ENCODE measurements around the gene PAX3. TPM values are rescaled to one million over a fixed set of nuclear protein-coding genes. Genes with fewer than 3 reads are reported as not detected.

The PAX3 gene
- total RNA-seq, 2 experiments from 2014 or later: not detected

DNA sequence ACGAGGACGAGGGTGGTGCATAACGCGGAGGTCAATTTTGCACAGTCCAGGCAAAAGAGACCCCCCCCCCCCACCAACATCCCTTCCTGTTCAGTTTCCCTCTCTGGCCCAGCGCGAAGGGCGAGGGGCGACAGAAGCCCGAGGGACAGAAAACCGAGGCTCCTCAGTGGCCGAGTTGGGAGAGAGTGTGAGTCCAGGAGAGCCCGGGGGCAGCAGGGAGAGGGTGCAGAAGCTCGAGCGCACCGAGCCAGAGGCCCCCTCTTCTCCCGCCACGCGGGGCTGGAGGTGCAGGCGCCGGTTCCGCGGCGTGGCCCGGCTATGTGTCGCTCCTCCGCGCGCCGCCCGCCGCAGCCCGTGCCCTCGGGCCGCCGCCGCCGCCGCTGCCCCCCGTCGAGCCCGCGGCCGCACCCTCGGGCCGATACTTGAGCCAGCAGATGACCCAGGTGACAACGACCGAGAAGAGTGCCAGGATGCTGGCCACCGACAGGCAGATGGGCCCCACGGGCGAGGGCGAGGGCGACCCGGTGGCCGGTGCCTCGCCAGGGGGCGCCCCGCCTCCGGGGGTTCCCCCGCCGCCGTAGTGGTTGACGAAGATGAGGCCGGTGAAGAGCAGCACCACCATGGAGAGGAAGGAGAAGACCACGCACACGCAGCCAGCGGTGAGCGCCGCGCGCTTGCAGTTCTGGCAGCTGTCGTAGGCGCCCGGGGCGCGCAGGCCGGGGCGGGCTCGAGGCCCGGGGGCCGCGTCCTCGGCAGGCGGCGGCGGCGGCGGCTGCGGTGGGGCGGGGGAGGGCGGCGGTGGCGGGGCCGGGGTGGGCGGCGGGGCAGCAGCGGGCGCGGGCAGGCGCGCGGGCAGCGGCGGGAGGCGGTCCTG lies 20.2 kb upstream of the PAX3 start:
- DNase-seq: no peak
- Mint-ChIP-seq H3K36me3 (ENCODE audit: low read depth) (no peaks in the 10 kb centered on the region), H3K27ac (no peak overlapping the region), H3K4me1 (peaks cover 19% of the 10 kb centered on the region), H3K4me3 (peak overlapping the region; percentile 76), H3K27me3 (peaks cover 61% of the 10 kb centered on the region), H3K9me3 (no peaks in the 10 kb centered on the region)
- CTCF ChIA-PET: interaction anchor here (0.6 to 1.5 kb wide), 10 partner anchors 19 to 372 kb away, joined by 3 to 5 read pairs (median 4); no protein-coding TSS in a partner anchor
- POLR2A ChIA-PET: no interaction called here

DNA sequence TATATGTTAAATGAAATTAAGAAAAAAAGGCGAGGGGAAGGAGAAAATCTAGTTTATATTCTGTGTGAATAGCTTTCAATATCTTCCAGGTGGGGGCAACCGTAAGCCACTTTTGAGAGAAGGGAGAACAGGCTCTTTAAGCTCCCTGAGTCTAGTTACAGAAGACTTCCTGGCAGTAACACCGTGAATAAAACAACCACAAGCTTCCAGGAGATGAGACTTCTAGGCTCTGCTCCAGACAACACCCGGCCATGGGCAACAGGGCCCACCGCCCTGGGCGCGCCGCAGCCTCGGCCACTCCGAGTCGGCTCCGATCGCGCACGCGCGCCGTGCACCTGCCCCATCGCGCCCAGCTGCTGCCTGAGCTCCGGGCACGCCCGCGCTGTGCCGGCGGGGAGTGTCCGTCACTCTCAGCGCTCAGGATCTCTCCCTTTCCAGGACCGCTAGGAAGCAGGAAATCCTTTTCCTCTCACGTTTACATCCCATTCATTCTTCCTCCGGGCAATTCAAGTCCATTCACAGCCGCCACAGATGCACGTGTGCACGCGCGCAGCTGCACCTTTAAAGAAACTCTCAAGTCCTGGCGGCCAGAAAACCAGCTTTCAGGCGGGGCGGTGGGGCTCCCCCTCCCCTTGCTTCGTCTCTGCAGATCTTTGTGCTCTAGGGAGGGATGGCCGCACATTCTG lies 19.4 kb upstream of the PAX3 start:
- Mint-ChIP-seq H3K4me1 (peaks cover 19% of the 10 kb centered on the region), H3K9me3 (no peaks in the 10 kb centered on the region), H3K36me3 (ENCODE audit: low read depth) (no peaks in the 10 kb centered on the region), H3K4me3 (peak overlapping the region; percentile 76), H3K27ac (no peak overlapping the region), H3K27me3 (peaks cover 69% of the 10 kb centered on the region)
- ChIA-PET POLR2A (no interaction called here), CTCF (interaction anchor here (0.5 to 1.5 kb wide), 16 partner anchors 10 to 1804 kb away, joined by 3 to 5 read pairs (median 3); no protein-coding TSS in a partner anchor)
- DNase-seq: no peak

DNA sequence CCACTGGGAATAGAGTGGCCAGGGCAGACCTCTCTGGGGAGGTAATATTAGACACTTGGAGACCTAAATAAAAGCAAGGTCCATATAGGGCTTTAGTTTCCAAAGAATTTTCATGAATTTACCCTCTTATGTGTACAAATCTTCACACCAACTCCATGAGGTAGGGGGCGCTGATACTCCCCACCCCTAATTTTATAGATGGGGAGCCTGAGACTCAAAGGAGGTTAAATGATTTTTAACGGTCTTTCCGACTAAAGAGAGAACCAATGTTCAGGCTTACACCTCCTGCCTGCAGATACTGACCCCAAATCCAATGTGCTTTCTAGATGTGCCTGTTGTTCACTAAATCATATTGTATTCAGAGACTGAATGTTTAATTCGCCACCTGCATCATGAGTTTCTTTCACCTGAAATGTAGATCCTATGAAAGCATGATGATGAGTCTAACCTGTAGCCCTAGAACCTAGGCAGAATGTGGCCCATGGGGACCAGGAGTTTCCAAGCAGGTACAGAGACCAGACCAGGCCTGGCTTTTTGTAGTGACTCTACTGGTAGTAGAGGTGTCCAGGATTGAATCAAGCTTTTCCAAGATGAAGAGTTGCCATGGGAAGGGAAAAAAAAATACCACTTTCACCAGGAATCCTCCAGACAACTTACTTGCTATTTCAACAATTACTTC lies 16.8 kb upstream of the PAX3 start:
- Mint-ChIP-seq H3K27ac (no peak overlapping the region), H3K4me1 (peaks cover 11% of the 10 kb centered on the region), H3K9me3 (no peaks in the 10 kb centered on the region), H3K36me3 (ENCODE audit: low read depth) (no peaks in the 10 kb centered on the region), H3K27me3 (peaks cover 78% of the 10 kb centered on the region), H3K4me3 (no peak overlapping the region)
- ChIA-PET POLR2A (no interaction called here), CTCF (no interaction called here)
- no peak for DNase-seq

DNA sequence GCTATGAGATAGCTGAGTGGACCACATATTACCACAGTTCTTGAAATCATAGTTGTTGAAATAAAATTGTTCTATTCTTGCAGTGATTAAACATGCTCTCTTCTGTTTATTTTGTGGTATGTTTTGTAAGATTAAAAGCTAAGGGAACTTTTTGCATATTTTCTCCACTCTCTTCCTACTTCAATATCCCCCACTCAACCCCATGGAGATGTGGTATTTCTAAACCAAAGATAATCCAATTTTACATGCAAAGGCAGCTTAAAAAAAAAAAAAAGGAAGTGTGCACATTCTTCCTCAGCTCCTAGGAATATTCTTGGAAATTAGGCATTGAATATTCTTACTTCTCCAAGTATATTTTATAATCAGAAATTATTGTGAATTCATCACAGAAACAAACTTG lies 15.0 kb upstream of the PAX3 start:
- Mint-ChIP-seq H3K9me3 (no peaks in the 10 kb centered on the region), H3K4me3 (no peak overlapping the region), H3K4me1 (peaks cover 8% of the 10 kb centered on the region), H3K36me3 (ENCODE audit: low read depth) (no peaks in the 10 kb centered on the region), H3K27ac (no peak overlapping the region), H3K27me3 (peaks cover 91% of the 10 kb centered on the region)
- POLR2A ChIA-PET: no interaction called here
- CTCF ChIA-PET: no interaction called here
- no peak for DNase-seq

DNA sequence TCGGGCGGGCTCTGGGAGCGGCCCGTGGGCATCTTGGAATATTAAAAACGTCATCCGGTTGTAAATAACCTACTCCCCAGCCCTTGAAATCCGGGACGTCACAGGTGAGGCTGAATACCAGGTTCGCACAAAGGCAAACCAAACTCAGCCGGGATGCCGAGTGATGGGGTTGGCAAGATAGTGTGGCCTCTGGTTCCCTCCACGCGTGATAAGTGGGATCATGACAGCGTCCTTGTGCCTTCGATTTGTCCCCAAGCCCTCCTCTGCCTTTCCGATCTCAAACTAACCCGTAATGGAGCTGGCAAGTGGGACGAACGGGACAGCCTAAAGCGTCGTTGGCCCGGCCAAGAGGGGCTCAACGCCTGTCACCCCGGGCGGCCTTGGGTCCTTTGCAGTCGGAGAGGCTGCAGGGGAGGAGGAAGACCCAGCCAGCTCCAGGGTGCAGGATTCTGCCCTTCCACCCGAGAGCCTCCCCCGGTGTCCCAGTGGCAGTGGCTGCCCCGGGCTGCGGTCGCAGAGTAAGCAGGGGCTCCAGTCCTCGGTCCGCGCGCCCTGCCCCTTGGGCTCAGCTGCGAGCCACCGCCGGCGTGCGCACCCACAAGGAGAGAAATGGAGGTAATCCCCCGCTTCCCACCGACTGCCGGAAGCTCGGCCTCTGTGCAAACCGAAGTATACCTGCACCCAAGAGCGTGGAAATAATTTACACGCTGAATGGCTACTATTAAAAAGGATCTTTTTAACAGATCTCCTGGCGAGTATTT lies 13.4 kb upstream of the PAX3 start:
- Mint-ChIP-seq H3K4me3 (peak overlapping the region; percentile 33), H3K36me3 (ENCODE audit: low read depth) (peaks cover 3% of the 10 kb centered on the region), H3K27me3 (peaks cover 95% of the 10 kb centered on the region), H3K4me1 (peaks cover 3% of the 10 kb centered on the region), H3K9me3 (no peaks in the 10 kb centered on the region), H3K27ac (peak overlapping the region; percentile 48)
- no peak for DNase-seq
- ChIA-PET CTCF (no interaction called here), POLR2A (no interaction called here)

DNA sequence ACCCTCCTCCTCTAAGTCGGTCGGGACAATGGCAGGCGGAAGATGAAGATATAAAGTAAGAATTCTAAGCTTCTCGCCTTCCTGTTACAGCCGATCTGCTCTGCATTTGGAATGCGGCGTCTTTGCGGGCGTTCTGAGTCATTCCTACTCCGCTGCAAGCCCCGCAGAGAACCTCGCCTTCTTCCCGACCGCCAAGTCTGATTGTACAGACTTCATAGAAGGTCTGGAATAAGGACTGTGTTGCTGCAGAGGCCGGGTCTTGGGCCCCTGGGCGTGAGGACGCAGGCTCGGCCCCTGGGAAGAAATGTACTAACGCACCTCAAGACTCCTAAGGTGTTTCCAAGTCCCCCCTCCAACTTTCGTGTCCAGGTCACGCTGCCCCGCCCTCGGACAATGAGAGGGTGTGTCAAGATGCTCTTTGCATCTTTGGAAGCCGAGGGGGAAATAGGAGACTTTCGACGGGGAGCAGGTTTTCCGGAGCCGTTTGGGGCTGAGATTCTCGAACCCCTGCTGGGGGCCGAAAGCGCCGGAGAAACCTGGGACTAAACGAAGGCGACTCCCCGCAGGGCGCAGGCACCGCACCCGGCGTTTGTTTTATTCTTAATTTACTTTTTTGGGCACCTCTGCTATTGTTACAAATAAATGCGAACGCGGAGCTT lies 12.7 kb upstream of the PAX3 start:
- H3K27ac Mint-ChIP-seq: peak overlapping the region; percentile 48
- POLR2A ChIA-PET: no interaction called here

DNA sequence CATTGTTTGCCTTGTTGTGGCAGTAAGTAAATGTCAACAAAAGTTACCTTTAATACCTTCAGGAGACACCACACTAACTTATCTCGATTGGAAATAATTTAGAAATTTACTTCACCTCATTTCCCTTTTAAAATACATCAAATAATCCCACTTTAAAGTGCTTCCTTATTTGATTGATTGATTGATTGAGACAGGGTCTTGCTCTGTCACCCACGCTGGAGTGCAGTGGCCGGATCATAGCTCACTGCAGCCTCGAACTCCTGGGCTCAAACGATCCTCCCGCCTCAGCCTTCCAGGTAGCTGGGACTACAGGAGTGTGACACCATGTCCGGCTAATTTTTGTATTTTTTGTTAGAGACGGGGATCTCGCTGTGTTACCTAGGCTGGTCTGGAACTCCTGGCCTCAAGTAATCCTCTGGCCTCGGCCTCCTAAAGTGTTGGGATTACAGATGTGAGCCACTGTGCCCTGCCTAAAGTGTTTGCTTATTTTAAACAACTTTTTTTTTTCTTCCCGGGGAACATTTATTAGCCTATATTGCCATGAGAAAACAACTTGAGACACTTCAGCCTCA lies 12.0 kb upstream of the PAX3 start:
- Mint-ChIP-seq H3K36me3 (ENCODE audit: low read depth) (peaks cover 3% of the 10 kb centered on the region), H3K4me3 (peak overlapping the region; percentile 13), H3K4me1 (peaks cover 7% of the 10 kb centered on the region), H3K27me3 (peaks cover 97% of the 10 kb centered on the region), H3K27ac (peak overlapping the region; percentile 57), H3K9me3 (no peaks in the 10 kb centered on the region)
- ChIA-PET CTCF (no interaction called here), POLR2A (no interaction called here)
- no peak for DNase-seq

More for the DNA sequence above, 12.7 kb upstream of the PAX3 start:
- DNase-seq: no peak
- H3K4me3 Mint-ChIP-seq: no peak overlapping the region
- CTCF ChIA-PET: no interaction called here
- peaks cover 96% of the 10 kb centered on the region for H3K27me3 Mint-ChIP-seq
- H3K36me3 Mint-ChIP-seq (ENCODE audit: low read depth): peaks cover 3% of the 10 kb centered on the region
- peaks cover 4% of the 10 kb centered on the region for H3K4me1 Mint-ChIP-seq
- no peaks in the 10 kb centered on the region for H3K9me3 Mint-ChIP-seq

DNA sequence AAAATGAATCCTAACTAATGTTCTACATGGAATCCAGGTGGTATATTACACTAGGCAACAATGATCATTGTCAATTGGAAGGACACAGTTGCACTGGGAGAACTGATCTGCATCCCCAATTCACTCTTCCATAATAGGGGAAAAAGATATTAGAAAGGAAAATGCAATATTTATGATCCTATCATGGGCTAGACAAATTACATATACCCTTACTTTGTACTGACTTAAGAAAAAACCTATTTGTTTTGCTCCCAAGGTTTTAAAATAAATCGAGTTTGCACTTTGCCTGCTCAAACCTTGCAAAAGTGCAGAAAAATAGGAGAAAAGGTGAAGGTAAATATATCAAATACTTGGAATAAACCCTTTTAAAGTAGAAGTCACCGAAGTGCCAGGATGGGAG lies 11.0 kb upstream of the PAX3 start:
- H3K4me1 Mint-ChIP-seq: peaks cover 13% of the 10 kb centered on the region
- CTCF ChIA-PET: no interaction called here
- peaks cover 8% of the 10 kb centered on the region for H3K36me3 Mint-ChIP-seq (ENCODE audit: low read depth)

DNA sequence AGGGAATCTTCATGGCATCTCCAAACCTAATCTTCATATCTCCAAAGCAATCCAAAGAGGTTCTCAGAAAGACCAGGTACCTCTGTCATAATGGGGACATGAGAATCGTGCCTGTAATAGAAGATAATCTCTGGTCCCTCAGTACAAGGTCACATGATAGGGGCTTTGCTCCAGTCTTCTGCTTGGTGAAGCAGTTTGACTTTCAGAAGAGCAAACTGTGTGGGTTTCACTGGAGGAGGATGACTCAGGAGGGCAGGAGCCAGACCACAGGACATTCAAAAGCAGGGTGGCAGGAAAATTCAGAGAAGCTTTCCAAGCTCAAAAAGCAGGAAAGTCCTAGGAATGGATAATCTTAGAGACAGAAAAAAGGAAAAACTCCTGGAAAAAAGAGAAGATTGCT lies 10.6 kb upstream of the PAX3 start:
- Mint-ChIP-seq H3K9me3 (no peaks in the 10 kb centered on the region), H3K27ac (no peak overlapping the region)
- CTCF ChIA-PET: no interaction called here

More for the DNA sequence above, 11.0 kb upstream of the PAX3 start:
- POLR2A ChIA-PET: no interaction called here
- Mint-ChIP-seq H3K27ac (no peak overlapping the region), H3K27me3 (peaks cover 96% of the 10 kb centered on the region), H3K9me3 (no peaks in the 10 kb centered on the region), H3K4me3 (no peak overlapping the region)
- no peak for DNase-seq

DNA sequence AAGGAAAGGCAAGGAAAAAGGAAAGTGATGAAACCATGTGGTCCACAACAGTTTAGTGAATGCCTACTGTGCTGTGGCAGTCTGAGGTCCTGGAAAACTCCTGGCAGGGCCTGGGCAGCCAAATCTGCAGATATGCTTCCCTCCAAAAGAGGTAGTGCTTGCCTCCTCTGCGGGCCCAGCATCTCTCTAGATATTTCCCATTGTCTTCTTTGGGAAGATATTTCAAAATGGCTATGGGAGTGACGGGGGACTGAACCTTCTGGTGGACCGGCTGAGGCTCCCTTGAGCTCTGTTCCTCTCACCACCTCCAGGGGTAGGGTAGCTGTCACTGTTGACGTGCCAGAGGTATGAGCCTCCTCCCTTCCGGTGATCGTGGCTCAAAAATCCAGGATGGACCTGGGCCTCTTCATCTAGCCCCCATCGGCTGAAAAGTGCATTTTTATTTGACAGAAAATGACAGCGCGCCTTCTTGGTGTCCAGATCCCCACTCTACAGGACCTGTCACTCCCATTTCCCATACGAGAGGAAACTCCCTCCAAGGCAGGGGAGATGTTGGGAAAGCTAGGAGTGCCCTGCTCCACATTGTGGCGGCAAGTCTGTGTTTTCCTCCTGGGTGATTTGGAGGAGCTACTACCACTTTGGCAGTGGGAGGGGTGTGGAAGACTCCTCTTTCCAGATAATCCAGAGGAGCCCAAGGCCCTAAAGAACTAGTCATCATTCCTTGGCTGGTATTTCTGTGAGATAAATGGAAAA lies 9.4 kb upstream of the PAX3 start:
- Mint-ChIP-seq H3K4me3 (no peak overlapping the region), H3K9me3 (peaks cover 2% of the 10 kb centered on the region), H3K27me3 (peaks cover 97% of the 10 kb centered on the region), H3K36me3 (ENCODE audit: low read depth) (peaks cover 9% of the 10 kb centered on the region), H3K27ac (no peak overlapping the region), H3K4me1 (peaks cover 15% of the 10 kb centered on the region)
- no peak for DNase-seq
- POLR2A ChIA-PET: no interaction called here
- CTCF ChIA-PET: interaction anchor here (0.6 to 1.4 kb wide), 2 partner anchors 10 to 254 kb away, joined by 3 read pairs; no protein-coding TSS in a partner anchor

More for the DNA sequence above, 10.6 kb upstream of the PAX3 start:
- Mint-ChIP-seq H3K27me3 (peaks cover 96% of the 10 kb centered on the region), H3K4me3 (no peak overlapping the region), H3K4me1 (peaks cover 14% of the 10 kb centered on the region), H3K36me3 (ENCODE audit: low read depth) (peaks cover 8% of the 10 kb centered on the region)
- POLR2A ChIA-PET: no interaction called here
- DNase-seq: peak; percentile 1

DNA sequence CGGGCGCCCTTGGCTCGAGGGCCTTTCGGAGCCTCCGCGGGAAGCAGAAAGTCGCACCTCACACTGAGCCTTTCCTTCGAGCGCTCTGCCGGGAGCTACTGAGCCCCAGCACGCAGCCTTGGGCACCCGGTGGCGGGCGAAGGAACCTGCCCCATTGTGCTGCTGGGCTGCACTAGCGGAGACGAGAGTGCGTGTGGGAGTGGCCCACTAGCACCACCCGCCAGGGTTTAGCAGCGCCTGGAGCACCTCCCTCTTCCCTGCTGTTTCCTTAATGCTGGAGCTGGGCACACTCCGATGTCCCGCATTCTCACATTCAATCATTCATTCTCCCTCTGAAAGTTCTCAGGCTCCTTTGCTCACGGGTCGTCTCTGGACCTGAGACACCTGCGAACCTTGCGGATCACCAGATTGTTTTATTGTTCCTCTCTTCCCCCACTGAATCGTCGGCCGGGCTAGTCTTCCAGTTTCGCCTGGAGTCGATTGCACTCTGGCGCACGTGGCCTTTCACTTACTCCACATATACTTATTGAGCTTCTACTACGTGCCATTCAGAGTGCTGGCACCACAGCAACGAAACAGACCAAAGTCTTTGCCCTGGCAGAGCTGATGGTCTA lies 8.5 kb upstream of the PAX3 start:
- Mint-ChIP-seq H3K4me1 (peaks cover 16% of the 10 kb centered on the region), H3K4me3 (no peak overlapping the region), H3K9me3 (peaks cover 3% of the 10 kb centered on the region), H3K36me3 (ENCODE audit: low read depth) (peaks cover 11% of the 10 kb centered on the region), H3K27me3 (peaks cover 97% of the 10 kb centered on the region), H3K27ac (peak overlapping the region; percentile 26)
- ChIA-PET POLR2A (no interaction called here), CTCF (interaction anchor here (0.6 to 1.4 kb wide), 2 partner anchors 11 to 255 kb away, joined by 3 read pairs; no protein-coding TSS in a partner anchor)
- no peak for DNase-seq
